CD4-positive, CD25-positive, alpha-beta regulatory T cell (primary cell): Measurements from ENCODE around the gene VWDE. TPM values are rescaled to one million over a fixed set of nuclear protein-coding genes. Genes with fewer than 3 reads are reported as not detected.

Experiments
- ATAC-seq, 2 donors: fragments of 150-1000 bp; cut with Tn5 transposase; one replicate each; pipeline ENCODE4 v1.10.0; 2021; ENCODE audit warnings: low read depth in 2 of 2, moderate number of reproducible peaks in 2 of 2, moderate library complexity in 1 of 2
- DNase-seq, 3 donors: peaks; one replicate each; pipeline versions ENCODE4 v3.0.0 to v3.0.0-alpha.2; 2012 to 2022; ENCODE audit warnings: mixed read lengths in 1 of 3
- H3K27ac ChIP-seq: one replicate; pipeline ENCODE4 v1.7.0; 2013; ENCODE audit warnings: mild to moderate bottlenecking, low read length; ENCODE audit not compliant: insufficient read depth, poor library complexity, severe bottlenecking
- H3K27me3 ChIP-seq: one replicate; pipeline ENCODE4 v1.7.0; 2013; ENCODE audit warnings: low read length; ENCODE audit not compliant: control insufficient read depth, insufficient read depth
- H3K36me3 ChIP-seq: one replicate; pipeline ENCODE4 v1.7.0; 2013; ENCODE audit warnings: mild to moderate bottlenecking, low read length, moderate library complexity; ENCODE audit not compliant: control insufficient read depth, insufficient read depth
- H3K4me1 ChIP-seq: 2 replicates; pipeline ENCODE4 v1.7.0; 2013; ENCODE audit warnings: mild to moderate bottlenecking, low read length; ENCODE audit not compliant: insufficient read depth, control insufficient read depth, poor library complexity, severe bottlenecking
- H3K4me3 ChIP-seq: one replicate; pipeline ENCODE4 v1.7.0; 2013; ENCODE audit warnings: low read depth, mild to moderate bottlenecking, low read length, moderate library complexity
- H3K9me3 ChIP-seq, 2 experiments: 1 replicate in 1 of 2; 2 replicates in 1 of 2; pipeline ENCODE4 v1.7.0; 2013; ENCODE audit warnings: low read length in 2 of 2, mild to moderate bottlenecking in 1 of 2, moderate library complexity in 1 of 2; ENCODE audit not compliant: control insufficient read depth in 2 of 2
- H3K27ac Mint-ChIP-seq, 3 donors: one replicate each; pipeline ENCODE4 v1.8.0; 2020 to 2022; ENCODE audit warnings: mild to moderate bottlenecking in 3 of 3, mixed read lengths in 3 of 3, moderate library complexity in 2 of 3
- H3K27me3 Mint-ChIP-seq: one replicate; pipeline ENCODE4 v1.8.0; 2022; ENCODE audit warnings: mild to moderate bottlenecking, mixed read lengths
- H3K36me3 Mint-ChIP-seq: one replicate; pipeline ENCODE4 v1.8.0; 2020; ENCODE audit warnings: mixed read lengths
- H3K4me1 Mint-ChIP-seq, 4 donors: one replicate each; pipeline ENCODE4 v1.8.0; 2020 to 2022; ENCODE audit warnings: mixed read lengths in 4 of 4, mild to moderate bottlenecking in 1 of 4
- H3K4me3 Mint-ChIP-seq, 4 donors: one replicate each; pipeline ENCODE4 v1.8.0; 2020 to 2022; ENCODE audit warnings: mild to moderate bottlenecking in 4 of 4, mixed read lengths in 4 of 4, moderate library complexity in 3 of 4
- H3K9me3 Mint-ChIP-seq, 7 donors: one replicate each; pipeline ENCODE4 v1.8.0; 2020 to 2022; ENCODE audit warnings: mixed read lengths in 7 of 7, mild to moderate bottlenecking in 3 of 7, moderate library complexity in 2 of 7
- polyA plus RNA-seq, 4 donors: library from polyadenylated mRNA; unstranded; fragments of 300-500 nt; fragmentation: Illumina TruSeq; gene quantifications; one replicate each; pipeline ENCODE4 v1.2.3, GENCODE V29; 2021
- total RNA-seq: library from RNA; stranded (reverse); gene quantifications from one replicate; pipeline ENCODE4 v1.2.3, GENCODE V29; 2022

The VWDE gene
- total and polyA plus RNA-seq, 5 donors from 2014 or later, result 0.12 to 0.86 (median 0.37) TPM; not detected in 2

DNA sequence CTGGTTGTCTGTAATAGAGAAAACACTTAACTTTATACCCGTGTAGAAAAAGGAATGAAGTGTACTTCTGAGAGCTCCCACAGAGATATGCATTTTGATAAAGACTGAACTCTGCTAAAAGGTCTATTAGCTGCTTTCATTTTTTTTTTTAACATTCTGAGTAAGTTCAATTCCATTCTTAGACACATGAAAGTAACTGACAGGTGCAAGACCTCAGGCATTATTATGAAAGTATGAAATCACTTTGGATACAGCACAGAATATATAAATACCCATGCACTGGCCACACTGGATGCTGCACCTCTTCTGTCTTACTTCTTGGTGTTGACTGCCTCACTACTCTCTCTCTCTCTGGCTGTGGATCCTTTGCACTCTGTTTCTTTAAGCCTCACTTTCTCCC is 46.2 kb downstream of the VWDE start:
- DNase-seq (no peak), ATAC-seq (no peak)
- H3K36me3 ChIP-seq, result no peaks in the 10 kb centered on the region
- Mint-ChIP-seq H3K27ac (no peak overlapping the region), H3K4me1 (no peaks in the 10 kb centered on the region), H3K4me3 (no peak overlapping the region), H3K36me3 (no peaks in the 10 kb centered on the region), H3K9me3 (peaks cover 0 to 2% (median 0%) of the 10 kb centered on the region in 7 donors), H3K27me3 (peaks cover 4% of the 10 kb centered on the region)
- H3K27ac ChIP-seq, result no peak overlapping the region
- H3K4me1 ChIP-seq, result no peaks in the 10 kb centered on the region
- no peak overlapping the region for H3K4me3 ChIP-seq
- H3K9me3 ChIP-seq, result no peaks in the 10 kb centered on the region
- H3K27me3 ChIP-seq, result no peaks in the 10 kb centered on the region

DNA sequence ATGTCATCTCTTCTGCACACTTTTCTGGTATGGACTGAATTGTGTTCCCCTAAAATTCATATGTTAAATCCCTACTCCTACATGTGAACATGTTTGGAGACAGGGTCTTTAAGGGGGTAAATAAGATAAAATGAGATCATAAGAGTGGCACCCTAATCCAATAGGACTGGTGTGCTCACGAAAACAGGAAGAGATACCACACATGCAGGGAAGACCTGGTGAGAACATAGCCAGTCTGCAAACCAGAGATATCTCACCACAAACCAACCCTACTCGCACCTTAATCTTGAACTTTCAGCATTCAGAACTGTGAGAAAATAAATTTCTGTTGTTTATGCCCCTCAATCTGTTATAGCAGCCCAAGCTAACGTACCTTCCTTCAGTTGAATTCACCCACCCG is 51.8 kb downstream of the VWDE start:
- ATAC-seq (no peak), DNase-seq (no peak)
- H3K27ac ChIP-seq, result no peak overlapping the region
- Mint-ChIP-seq H3K27me3 (peaks cover 4% of the 10 kb centered on the region), H3K9me3 (no peaks in the 10 kb centered on the region), H3K4me3 (no peak overlapping the region), H3K27ac (no peak overlapping the region), H3K4me1 (no peaks in the 10 kb centered on the region), H3K36me3 (no peaks in the 10 kb centered on the region)
- H3K9me3 ChIP-seq, result no peaks in the 10 kb centered on the region
- H3K36me3 ChIP-seq, result no peaks in the 10 kb centered on the region
- no peak overlapping the region for H3K4me3 ChIP-seq
- H3K27me3 ChIP-seq, result no peaks in the 10 kb centered on the region
- no peaks in the 10 kb centered on the region for H3K4me1 ChIP-seq

DNA sequence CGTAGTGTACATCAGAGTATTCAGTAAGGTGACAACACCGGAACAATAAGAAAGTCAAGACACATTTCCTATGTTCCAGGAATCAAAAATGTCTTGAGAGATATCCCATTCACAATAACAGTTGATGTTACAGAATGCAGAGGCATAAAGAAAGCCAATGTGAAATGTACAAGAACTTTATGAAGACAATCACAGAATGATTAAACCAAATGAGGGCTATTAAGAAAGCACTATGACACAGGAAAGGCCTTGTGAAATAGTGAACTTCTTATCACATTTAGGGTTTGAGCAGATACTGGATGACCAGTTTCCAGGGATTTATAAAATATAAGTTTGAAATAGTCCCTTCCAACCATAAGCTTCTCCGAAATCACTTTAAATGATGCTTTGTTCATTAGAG is 52.7 kb downstream of the VWDE start:
- Mint-ChIP-seq H3K4me3 (no peak overlapping the region), H3K36me3 (no peaks in the 10 kb centered on the region), H3K9me3 (peaks cover 0 to 2% (median 0%) of the 10 kb centered on the region in 7 donors), H3K4me1 (no peaks in the 10 kb centered on the region), H3K27ac (no peak overlapping the region), H3K27me3 (no peaks in the 10 kb centered on the region)
- Histone ChIP-seq H3K27ac (no peak overlapping the region), H3K4me1 (no peaks in the 10 kb centered on the region), H3K27me3 (no peaks in the 10 kb centered on the region), H3K36me3 (no peaks in the 10 kb centered on the region), H3K9me3 (no peaks in the 10 kb centered on the region), H3K4me3 (no peak overlapping the region)
- no peak for ATAC-seq
- DNase-seq, result no peak

DNA sequence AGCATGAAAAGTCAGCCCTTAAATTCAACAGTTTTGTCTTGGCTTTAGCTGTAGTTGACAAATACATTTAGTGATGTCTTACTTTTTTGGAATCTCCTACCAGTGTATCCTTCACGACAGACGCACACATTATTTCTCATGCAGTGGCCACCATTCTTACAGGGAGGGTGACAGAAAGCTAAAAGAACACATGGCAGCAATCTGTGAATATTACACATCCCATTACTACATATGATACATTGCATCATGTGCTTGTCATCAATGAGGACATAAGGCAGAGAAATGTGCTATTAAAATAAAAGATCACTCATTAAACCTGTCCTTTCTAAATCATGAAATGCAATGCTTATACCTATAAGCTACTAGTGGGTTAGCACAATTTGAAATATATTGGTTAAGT is 66.6 kb downstream of the VWDE start:
- H3K36me3 Mint-ChIP-seq, result no peaks in the 10 kb centered on the region
- Histone ChIP-seq H3K27ac (no peak overlapping the region), H3K4me3 (no peak overlapping the region), H3K9me3 (no peaks in the 10 kb centered on the region), H3K36me3 (no peaks in the 10 kb centered on the region), H3K27me3 (no peaks in the 10 kb centered on the region), H3K4me1 (no peaks in the 10 kb centered on the region)
- DNase-seq (no peak), ATAC-seq (no peak)
- no peaks in the 10 kb centered on the region for H3K9me3 Mint-ChIP-seq
- no peaks in the 10 kb centered on the region for H3K4me1 Mint-ChIP-seq
- no peaks in the 10 kb centered on the region for H3K27me3 Mint-ChIP-seq
- no peak overlapping the region for H3K27ac Mint-ChIP-seq
- no peak overlapping the region for H3K4me3 Mint-ChIP-seq

DNA sequence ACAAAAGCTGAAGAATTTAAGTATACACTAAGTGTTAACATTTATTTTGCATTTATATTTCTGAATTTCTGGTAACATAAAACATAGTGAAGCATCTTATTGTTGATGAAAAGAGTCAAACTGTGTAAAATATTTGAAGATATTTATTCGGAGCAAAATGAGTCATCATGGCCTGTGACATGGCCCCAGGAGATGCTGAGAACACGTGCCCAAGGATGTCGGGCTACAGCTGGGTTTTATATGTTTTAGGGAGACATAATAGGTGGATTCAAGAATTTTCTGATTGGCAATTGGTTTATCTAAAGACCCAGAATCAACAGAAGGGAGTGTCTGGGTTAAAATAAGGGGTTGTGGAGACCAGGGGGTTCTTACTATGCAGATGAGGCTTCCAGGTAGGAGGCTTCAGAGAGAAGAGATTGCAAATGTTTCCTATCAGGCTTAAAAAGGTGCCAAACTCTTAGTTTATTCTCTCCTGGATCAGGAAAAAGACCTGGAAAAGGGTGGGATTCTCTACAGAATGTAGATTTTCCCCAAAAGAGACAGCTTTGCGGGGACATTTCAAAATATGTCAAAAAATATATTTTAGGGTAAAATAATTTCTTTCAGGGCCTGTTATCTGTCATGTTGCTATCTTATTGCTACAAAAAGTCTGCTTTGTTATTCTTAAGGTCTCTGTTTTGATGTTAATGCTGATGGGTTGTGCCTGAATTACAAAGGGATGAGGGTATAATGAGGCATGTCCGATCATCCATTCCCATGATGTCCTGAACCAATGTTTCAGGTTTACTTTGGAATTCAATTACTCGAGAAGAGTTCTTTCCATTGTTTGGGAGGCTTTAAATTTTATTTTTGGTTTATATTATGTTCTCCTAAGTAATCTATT is 74.5 kb downstream of the VWDE start:
- no peaks in the 10 kb centered on the region for H3K9me3 Mint-ChIP-seq
- no peak overlapping the region for H3K27ac Mint-ChIP-seq
- no peaks in the 10 kb centered on the region for H3K36me3 Mint-ChIP-seq
- no peaks in the 10 kb centered on the region for H3K27me3 Mint-ChIP-seq
- H3K9me3 ChIP-seq, result no peaks in the 10 kb centered on the region
- H3K36me3 ChIP-seq, result no peaks in the 10 kb centered on the region
- no peaks in the 10 kb centered on the region for H3K4me1 ChIP-seq
- H3K4me1 Mint-ChIP-seq, result no peaks in the 10 kb centered on the region
- no peak overlapping the region for H3K4me3 ChIP-seq
- H3K27ac ChIP-seq, result no peak overlapping the region
- no peak overlapping the region for H3K4me3 Mint-ChIP-seq
- ATAC-seq (no peak), DNase-seq (no peak)
- peaks cover 2% of the 10 kb centered on the region for H3K27me3 ChIP-seq

DNA sequence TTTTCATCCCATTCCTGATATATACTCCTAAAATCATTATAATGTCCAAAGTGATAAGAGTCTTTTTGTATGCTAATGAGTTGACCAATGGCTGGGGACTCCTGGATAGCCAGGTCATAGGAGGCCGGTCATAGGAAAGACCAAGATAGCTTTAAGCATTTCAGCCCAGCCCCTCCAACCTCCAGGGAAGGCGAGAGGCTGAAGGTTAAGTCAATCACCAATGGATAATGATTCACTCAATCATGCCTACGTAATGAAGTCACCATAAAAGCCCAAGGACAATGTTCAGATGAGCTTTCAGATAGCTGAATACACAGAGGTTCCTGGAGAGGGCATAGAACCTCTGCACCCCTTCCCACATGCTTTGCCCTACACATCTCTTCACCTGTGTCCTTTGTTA is 75.7 kb downstream of the VWDE start:
- no peak for ATAC-seq
- Mint-ChIP-seq H3K27me3 (no peaks in the 10 kb centered on the region), H3K9me3 (no peaks in the 10 kb centered on the region), H3K27ac (no peak overlapping the region), H3K4me3 (no peak overlapping the region), H3K4me1 (no peaks in the 10 kb centered on the region), H3K36me3 (no peaks in the 10 kb centered on the region)
- H3K36me3 ChIP-seq, result no peaks in the 10 kb centered on the region
- no peak overlapping the region for H3K4me3 ChIP-seq
- H3K27ac ChIP-seq, result no peak overlapping the region
- H3K4me1 ChIP-seq, result no peaks in the 10 kb centered on the region
- no peaks in the 10 kb centered on the region for H3K9me3 ChIP-seq
- H3K27me3 ChIP-seq, result peaks cover 2% of the 10 kb centered on the region
- DNase-seq, result no peak

DNA sequence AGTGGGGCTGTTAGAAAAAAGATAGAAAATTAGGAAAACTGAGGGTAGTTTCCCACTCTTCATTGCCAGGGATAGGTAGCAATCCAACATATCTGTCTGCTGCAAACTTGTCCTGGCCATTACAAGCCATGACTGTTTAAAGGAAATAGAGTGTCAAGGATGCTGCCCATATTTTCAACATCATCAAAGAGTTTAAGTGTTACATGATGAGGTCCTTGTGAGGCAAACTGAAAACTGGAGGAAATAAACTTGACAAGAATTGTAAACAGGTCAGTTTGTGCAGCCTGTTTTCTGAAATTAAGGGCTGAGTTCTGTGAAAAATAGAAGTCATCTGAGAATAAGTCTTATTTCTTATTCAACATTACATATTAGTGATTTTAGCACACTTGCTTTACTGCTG is 78.0 kb downstream of the VWDE start:
- Mint-ChIP-seq H3K27ac (no peak overlapping the region), H3K9me3 (no peaks in the 10 kb centered on the region), H3K27me3 (no peaks in the 10 kb centered on the region), H3K4me3 (no peak overlapping the region), H3K36me3 (no peaks in the 10 kb centered on the region), H3K4me1 (no peaks in the 10 kb centered on the region)
- DNase-seq, result no peak
- H3K27ac ChIP-seq, result no peak overlapping the region
- no peak for ATAC-seq
- no peaks in the 10 kb centered on the region for H3K36me3 ChIP-seq
- H3K4me3 ChIP-seq, result no peak overlapping the region
- no peaks in the 10 kb centered on the region for H3K9me3 ChIP-seq
- H3K27me3 ChIP-seq, result no peaks in the 10 kb centered on the region
- H3K4me1 ChIP-seq, result no peaks in the 10 kb centered on the region

DNA sequence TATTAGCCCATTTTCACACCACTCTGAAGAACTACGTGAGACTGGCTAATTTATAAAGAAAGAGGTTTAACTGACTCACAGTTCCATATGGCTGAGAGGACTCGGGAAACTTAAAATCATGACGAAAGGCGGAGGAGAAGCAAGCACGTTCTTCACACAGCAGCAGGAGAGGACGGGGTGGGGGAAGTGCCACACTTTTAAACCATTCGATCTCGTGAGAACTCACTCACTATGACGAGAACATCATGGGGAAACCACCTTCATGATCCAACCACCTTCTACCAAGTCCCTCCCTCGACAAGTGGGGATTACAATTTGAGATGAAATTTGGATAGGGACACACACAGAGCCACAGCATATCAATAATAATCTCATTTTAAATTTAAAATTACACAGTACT is 80.2 kb downstream of the VWDE start:
- no peak for ATAC-seq
- H3K4me3 Mint-ChIP-seq, result no peak overlapping the region

More for the DNA sequence above, 80.2 kb downstream of the VWDE start:
- Mint-ChIP-seq H3K9me3 (no peaks in the 10 kb centered on the region), H3K4me1 (no peaks in the 10 kb centered on the region), H3K27me3 (no peaks in the 10 kb centered on the region), H3K36me3 (no peaks in the 10 kb centered on the region), H3K27ac (no peak overlapping the region)
- no peak overlapping the region for H3K27ac ChIP-seq
- no peaks in the 10 kb centered on the region for H3K36me3 ChIP-seq
- H3K27me3 ChIP-seq, result no peaks in the 10 kb centered on the region
- no peak for DNase-seq
- no peaks in the 10 kb centered on the region for H3K4me1 ChIP-seq
- no peak overlapping the region for H3K4me3 ChIP-seq
- no peaks in the 10 kb centered on the region for H3K9me3 ChIP-seq
